Mucosa of descending colon (tissue), 3 donors: ENCODE results near the gene BLID. TPM values are rescaled to one million over a fixed set of nuclear protein-coding genes. Genes with fewer than 3 reads are reported as not detected.

Experiments used
- ATAC-seq: fragments of 200-7000 bp; cut with Tn5 transposase; one replicate; pipeline ENCODE4 v1.9.1; 2020; ENCODE audit warnings: mild to moderate bottlenecking, moderate library complexity
- DNase-seq, 3 donors: peaks; one replicate each; pipeline ENCODE4 v3.0.0-alpha.2; 2020
- H3K36me3 ChIP-seq: fragments of 200-600 bp; one replicate; pipeline ENCODE4 v1.8.0; 2021; ENCODE audit warnings: low read depth, mild to moderate bottlenecking
- H3K4me1 ChIP-seq: fragments of 200-600 bp; one replicate; pipeline ENCODE4 v1.8.0; 2021; ENCODE audit warnings: low read depth, mild to moderate bottlenecking
- H3K4me3 ChIP-seq: fragments of 200-600 bp; one replicate; pipeline ENCODE4 v1.8.0; 2021; ENCODE audit warnings: mild to moderate bottlenecking
- H3K9me3 ChIP-seq: fragments of 200-600 bp; one replicate; pipeline ENCODE4 v1.8.0; 2021; ENCODE audit warnings: mild to moderate bottlenecking
- CTCF ChIP-seq: fragments of 200-600 bp; IDR thresholded peaks from one replicate; pipeline ENCODE4 v1.8.0; 2022; ENCODE audit warnings: antibody characterized with exemption, mild to moderate bottlenecking
- intact Hi-C, 2 donors: fragments of 100-400 bp; cut with DNase I in 1 of 2; cut with micrococcal nuclease in 1 of 2; formaldehyde crosslinking; loops; one replicate each; pipeline versions ENCODE4 v1.11.0 to v1.11.1; 2022; cut with DNase I, micrococcal nuclease
- total RNA-seq, 3 donors: library from RNA; stranded (reverse); fragmentation: NEBNext Ultra II Directional in 2 of 3; extraction: Animal tissue kit (Norgen Biotek cat#: 25700) in 2 of 3; gene quantifications; one replicate each; pipeline versions ENCODE4 v1.2.1 to v1.2.4, GENCODE V29; 2021 to 2023
- donor health status: DM: no; HTN: no; CAD: no; lungs with moderate emphysema.
- donor health status: DM: no; HTN: no; CAD: no.
- donor health status: DM: no; HTN: yes; CAD: no.

BLID gene
- total RNA-seq, 3 donors from 2014 or later = 0.73 TPM; not detected in 2

- DNase-seq (peak in 1 of 3 donors; percentile 49), ATAC-seq (no peak)
- TF ChIP-seq CTCF = peak; percentile 7
- H3K9me3 ChIP-seq = no peaks in the 10 kb centered on the region
- H3K4me1 ChIP-seq = no peaks in the 10 kb centered on the region
- intact Hi-C loops = loop anchor here in 1 of 2 donors (10.0 kb wide), 1 partner anchor 97 kb away; no protein-coding TSS in a partner anchor
- no peak overlapping the region for H3K4me3 ChIP-seq
- H3K36me3 ChIP-seq = no peaks in the 10 kb centered on the region
These were observed 7.7 kb downstream of the BLID start for GRCh38 chr11:122108192-122108799.

- intact Hi-C loops = loop anchor here in 1 of 2 donors (10.0 kb wide), 1 partner anchor 97 kb away; no protein-coding TSS in a partner anchor
- Histone ChIP-seq H3K4me1 (no peaks in the 10 kb centered on the region), H3K4me3 (no peak overlapping the region), H3K9me3 (no peaks in the 10 kb centered on the region), H3K36me3 (no peaks in the 10 kb centered on the region)
- no peak for ATAC-seq
- no peak for DNase-seq
- no peak for TF ChIP-seq CTCF
These were observed 8.4 kb downstream of the BLID start for GRCh38 chr11:122107566-122107965.

GRCh38 chr11:122107045-122107444 is 9.0 kb downstream of the BLID start:
- H3K36me3 ChIP-seq = no peaks in the 10 kb centered on the region
- no peak for TF ChIP-seq CTCF
- ATAC-seq (no peak), DNase-seq (no peak)
- H3K4me1 ChIP-seq = no peaks in the 10 kb centered on the region
- H3K4me3 ChIP-seq = no peak overlapping the region
- intact Hi-C loops = loop anchor here in 1 of 2 donors (10.0 kb wide), 1 partner anchor 98 kb away; no protein-coding TSS in a partner anchor
- no peaks in the 10 kb centered on the region for H3K9me3 ChIP-seq

- no peak for ATAC-seq
These were observed 10.8 kb downstream of the BLID start for GRCh38 chr11:122105044-122105758.

GRCh38 chr11:122104341-122104740 is 11.7 kb downstream of the BLID start:
- TF ChIP-seq CTCF = no peak
- intact Hi-C loops = loop anchor here (5.0 to 10.0 kb wide), 2 partner anchors 100 to 447 kb away; no protein-coding TSS in a partner anchor

More at GRCh38 chr11:122105044-122105758, 10.8 kb downstream of the BLID start:
- no peak overlapping the region for H3K4me3 ChIP-seq
- no peak for TF ChIP-seq CTCF
- intact Hi-C loops = loop anchor here in 1 of 2 donors (10.0 kb wide), 1 partner anchor 100 kb away; no protein-coding TSS in a partner anchor
- no peaks in the 10 kb centered on the region for H3K9me3 ChIP-seq
- no peaks in the 10 kb centered on the region for H3K4me1 ChIP-seq
- DNase-seq = no peak
- H3K36me3 ChIP-seq = no peaks in the 10 kb centered on the region

More at GRCh38 chr11:122104341-122104740, 11.7 kb downstream of the BLID start:
- H3K9me3 ChIP-seq = no peaks in the 10 kb centered on the region
- H3K36me3 ChIP-seq = no peaks in the 10 kb centered on the region
- DNase-seq = no peak
- no peaks in the 10 kb centered on the region for H3K4me1 ChIP-seq
- H3K4me3 ChIP-seq = no peak overlapping the region
- no peak for ATAC-seq
